Mesendoderm (in vitro differentiated cells): ENCODE measurements around the gene CASS4.

Experiments
- DNase-seq: peaks from one replicate; pipeline ENCODE4 v3.0.0; 2013
- H2AK5ac ChIP-seq: 2 replicates; pipeline ENCODE4 v1.6.1; 2013; ENCODE audit warnings: low read length, inconsistent platforms
- H2BK120ac ChIP-seq: 2 replicates; pipeline ENCODE4 v1.6.1; 2013; ENCODE audit warnings: low read depth, mild to moderate bottlenecking, low read length, moderate library complexity, mixed read lengths
- H2BK15ac ChIP-seq: replicated peaks from 2 replicates; pipeline ENCODE4 v1.6.1; 2013; ENCODE audit warnings: low read depth, mild to moderate bottlenecking, moderate library complexity
- H2BK5ac ChIP-seq: 2 replicates; pipeline ENCODE4 v1.6.1; 2013; ENCODE audit warnings: low read length, inconsistent platforms
- H3K18ac ChIP-seq: 2 replicates; pipeline ENCODE4 v1.6.1; 2013; ENCODE audit warnings: mild to moderate bottlenecking, low read length, mixed read lengths
- H3K23ac ChIP-seq: one replicate; pipeline ENCODE4 v1.6.1; 2013; ENCODE audit warnings: low read length
- H3K27ac ChIP-seq: 2 replicates; pipeline ENCODE4 v1.5.1; 2013; ENCODE audit warnings: low read depth, mild to moderate bottlenecking, inconsistent platforms, low read length, moderate library complexity
- H3K27me3 ChIP-seq: 2 replicates; pipeline ENCODE4 v1.6.1; 2013; ENCODE audit warnings: low read length, control low read depth, mild to moderate bottlenecking, inconsistent platforms; ENCODE audit not compliant: insufficient read depth, poor library complexity
- H3K36me3 ChIP-seq: 2 replicates; pipeline ENCODE4 v1.6.1; 2013; ENCODE audit warnings: low read length, inconsistent platforms; ENCODE audit not compliant: control insufficient read depth, insufficient read depth
- H3K4ac ChIP-seq: one replicate; pipeline ENCODE4 v1.6.1; 2013; ENCODE audit warnings: low read depth, mild to moderate bottlenecking, low read length, moderate library complexity
- H3K4me1 ChIP-seq: 2 replicates; pipeline ENCODE4 v1.6.1; 2013; ENCODE audit warnings: low read depth, low read length, inconsistent platforms; ENCODE audit not compliant: control insufficient read depth
- H3K4me2 ChIP-seq: 2 replicates; pipeline ENCODE4 v1.6.1; 2013; ENCODE audit warnings: low read length
- H3K4me3 ChIP-seq: 2 replicates; pipeline ENCODE4 v1.5.1; 2013; ENCODE audit warnings: mild to moderate bottlenecking, low read length
- H3K56ac ChIP-seq: one replicate; pipeline ENCODE4 v1.6.1; 2013; ENCODE audit warnings: low read length
- H3K79me1 ChIP-seq: 2 replicates; pipeline ENCODE4 v1.6.1; 2013; ENCODE audit warnings: low read length, inconsistent platforms
- H3K79me2 ChIP-seq: 2 replicates; pipeline ENCODE4 v1.6.1; 2013; ENCODE audit warnings: mild to moderate bottlenecking, low read length; ENCODE audit not compliant: control insufficient read depth, insufficient read depth
- H3K9ac ChIP-seq: 2 replicates; pipeline ENCODE4 v1.6.1; 2013; ENCODE audit warnings: low read length, inconsistent platforms
- H4K5ac ChIP-seq: one replicate; pipeline ENCODE4 v1.6.1; 2013; ENCODE audit warnings: low read length
- H4K8ac ChIP-seq: one replicate; pipeline ENCODE4 v1.6.1; 2013; ENCODE audit warnings: low read depth, mild to moderate bottlenecking, control low read depth, low read length, moderate library complexity
- WGBS: extraction: QIAGEN DNeasy Blood & Tissue Kit; methylation state at CpG from one replicate; pipeline ENCODE4 v1.1.7; 2013; ENCODE audit warnings: low lambda C conversion rate, missing lambda C conversion rate; ENCODE audit not compliant: insufficient coverage; ENCODE audit errors: extremely low coverage; 5-methylcytosine and 5-hydroxymethylcytosine counted together

CASS4 gene

GRCh38 chr20:56442389-56443365 is 30.6 kb downstream of the CASS4 start:
- H4K5ac ChIP-seq = no peak overlapping the region
- WGBS = no CpG with 5 or more reads among the region's 17 CpGs
- no peak overlapping the region for H3K4me3 ChIP-seq

GRCh38 chr20:56443654-56444540 is 31.8 kb downstream of the CASS4 start:
- no peak overlapping the region for H4K5ac ChIP-seq
- no peaks in the 10 kb centered on the region for H3K4me1 ChIP-seq
- no peak overlapping the region for H3K4me3 ChIP-seq
- H3K9ac ChIP-seq = no peak overlapping the region
- H3K4me2 ChIP-seq = no peak overlapping the region
- no peaks in the 10 kb centered on the region for H3K27me3 ChIP-seq
- H2AK5ac ChIP-seq = no peak overlapping the region
- H3K79me1 ChIP-seq = no peaks in the 10 kb centered on the region
- H3K56ac ChIP-seq = no peak overlapping the region
- WGBS = no CpG with 5 or more reads among the region's 27 CpGs
- no peak overlapping the region for H3K23ac ChIP-seq
- no peaks in the 10 kb centered on the region for H3K36me3 ChIP-seq
- no peak overlapping the region for H3K27ac ChIP-seq
- H3K4ac ChIP-seq = no peak overlapping the region
- H2BK15ac ChIP-seq = no peak overlapping the region
- H3K79me2 ChIP-seq = no peaks in the 10 kb centered on the region
- no peak overlapping the region for H3K18ac ChIP-seq
- H4K8ac ChIP-seq = no peak overlapping the region
- H2BK120ac ChIP-seq = no peak overlapping the region
- no peak for DNase-seq
- no peak overlapping the region for H2BK5ac ChIP-seq

More at GRCh38 chr20:56442389-56443365, 30.6 kb downstream of the CASS4 start:
- H2BK15ac ChIP-seq = no peak overlapping the region
- H3K9ac ChIP-seq = no peak overlapping the region
- no peaks in the 10 kb centered on the region for H3K27me3 ChIP-seq
- H3K27ac ChIP-seq = no peak overlapping the region
- no peaks in the 10 kb centered on the region for H3K79me1 ChIP-seq
- H2BK120ac ChIP-seq = no peak overlapping the region
- no peak overlapping the region for H3K56ac ChIP-seq
- H4K8ac ChIP-seq = no peak overlapping the region
- H3K4ac ChIP-seq = no peak overlapping the region
- H3K36me3 ChIP-seq = no peaks in the 10 kb centered on the region
- no peaks in the 10 kb centered on the region for H3K4me1 ChIP-seq
- H2BK5ac ChIP-seq = no peak overlapping the region
- H2AK5ac ChIP-seq = no peak overlapping the region
- no peak overlapping the region for H3K23ac ChIP-seq
- H3K4me2 ChIP-seq = no peak overlapping the region
- no peak for DNase-seq
- no peak overlapping the region for H3K18ac ChIP-seq
- no peaks in the 10 kb centered on the region for H3K79me2 ChIP-seq

- H2BK120ac ChIP-seq = no peak overlapping the region
- H3K36me3 ChIP-seq = no peaks in the 10 kb centered on the region
- H3K27me3 ChIP-seq = no peaks in the 10 kb centered on the region
- H3K9ac ChIP-seq = no peak overlapping the region
- H3K4ac ChIP-seq = no peak overlapping the region
- no peak overlapping the region for H3K27ac ChIP-seq
- H3K4me2 ChIP-seq = no peak overlapping the region
- no peak overlapping the region for H3K4me3 ChIP-seq
- H3K56ac ChIP-seq = no peak overlapping the region
- H3K18ac ChIP-seq = no peak overlapping the region
- DNase-seq = no peak
- no peak overlapping the region for H2AK5ac ChIP-seq
- no peaks in the 10 kb centered on the region for H3K4me1 ChIP-seq
- 100% methylated on average over 1 of the region's 3 CpGs for WGBS
- no peak overlapping the region for H3K23ac ChIP-seq
- H3K79me2 ChIP-seq = no peaks in the 10 kb centered on the region
- no peak overlapping the region for H4K5ac ChIP-seq
- no peak overlapping the region for H2BK15ac ChIP-seq
- no peaks in the 10 kb centered on the region for H3K79me1 ChIP-seq
- H4K8ac ChIP-seq = no peak overlapping the region
- H2BK5ac ChIP-seq = no peak overlapping the region
Measured at GRCh38 chr20:56445130-56445529, 33.1 kb downstream of the CASS4 start.

- H3K4ac ChIP-seq = no peak overlapping the region
- DNase-seq = no peak
- H3K23ac ChIP-seq = no peak overlapping the region
- no peak overlapping the region for H3K27ac ChIP-seq
- no peak overlapping the region for H2AK5ac ChIP-seq
- no peaks in the 10 kb centered on the region for H3K79me2 ChIP-seq
- H3K4me2 ChIP-seq = no peak overlapping the region
- no peak overlapping the region for H3K4me3 ChIP-seq
- H3K9ac ChIP-seq = no peak overlapping the region
- no peak overlapping the region for H4K5ac ChIP-seq
- no peak overlapping the region for H2BK15ac ChIP-seq
- no peak overlapping the region for H3K56ac ChIP-seq
- H2BK120ac ChIP-seq = no peak overlapping the region
- no peaks in the 10 kb centered on the region for H3K79me1 ChIP-seq
- no peak overlapping the region for H3K18ac ChIP-seq
- no peaks in the 10 kb centered on the region for H3K27me3 ChIP-seq
- no peaks in the 10 kb centered on the region for H3K4me1 ChIP-seq
- H4K8ac ChIP-seq = no peak overlapping the region
- no peak overlapping the region for H2BK5ac ChIP-seq
- no CpG with 5 or more reads among the region's 16 CpGs for WGBS
- no peaks in the 10 kb centered on the region for H3K36me3 ChIP-seq
Measured at GRCh38 chr20:56445540-56445939, 33.5 kb downstream of the CASS4 start.

GRCh38 chr20:56447227-56447626 is 35.2 kb downstream of the CASS4 start:
- no peaks in the 10 kb centered on the region for H3K79me2 ChIP-seq
- no peak overlapping the region for H3K23ac ChIP-seq
- H3K27me3 ChIP-seq = no peaks in the 10 kb centered on the region
- no peak overlapping the region for H2BK120ac ChIP-seq
- no peak overlapping the region for H3K9ac ChIP-seq
- H3K4me2 ChIP-seq = no peak overlapping the region
- no peak overlapping the region for H4K8ac ChIP-seq
- no peak overlapping the region for H3K4ac ChIP-seq
- H2BK5ac ChIP-seq = no peak overlapping the region
- H3K4me1 ChIP-seq = no peaks in the 10 kb centered on the region
- no peaks in the 10 kb centered on the region for H3K79me1 ChIP-seq
- no peak overlapping the region for H2BK15ac ChIP-seq
- H3K27ac ChIP-seq = no peak overlapping the region
- no peak overlapping the region for H3K18ac ChIP-seq
- H3K36me3 ChIP-seq = no peaks in the 10 kb centered on the region
- no peak overlapping the region for H3K56ac ChIP-seq
- no peak overlapping the region for H4K5ac ChIP-seq
- no peak overlapping the region for H3K4me3 ChIP-seq
- DNase-seq = peak; percentile 23
- H2AK5ac ChIP-seq = no peak overlapping the region
